Right lobe of liver (tissue), 4 donors: ENCODE results near the gene CNTN5.

Experiments used
- POLR2A ChIP-seq: fragments of 450-650 bp; IDR thresholded peaks from one replicate; pipeline ENCODE4 v1.6.1; 2017; ENCODE audit warnings: antibody characterized with exemption, mild to moderate bottlenecking
- TF ChIP-seq, protein P1 (sequence below), 4 donors: fragments of 200-600 bp in 3 of 4; fragments of 450-650 bp in 1 of 4; IDR thresholded peaks; one replicate each; pipeline versions ENCODE4 v1.5.1 to v1.8.0; 2016 to 2022; ENCODE audit warnings: antibody characterized with exemption in 4 of 4, mild to moderate bottlenecking in 2 of 4
- donor health status: DM: no; HTN: no; CAD: no.
- donor health status: DM: no; HTN: no; CAD: no.
- donor health status: DM: no; HTN: yes; CAD: no.

DNA sequence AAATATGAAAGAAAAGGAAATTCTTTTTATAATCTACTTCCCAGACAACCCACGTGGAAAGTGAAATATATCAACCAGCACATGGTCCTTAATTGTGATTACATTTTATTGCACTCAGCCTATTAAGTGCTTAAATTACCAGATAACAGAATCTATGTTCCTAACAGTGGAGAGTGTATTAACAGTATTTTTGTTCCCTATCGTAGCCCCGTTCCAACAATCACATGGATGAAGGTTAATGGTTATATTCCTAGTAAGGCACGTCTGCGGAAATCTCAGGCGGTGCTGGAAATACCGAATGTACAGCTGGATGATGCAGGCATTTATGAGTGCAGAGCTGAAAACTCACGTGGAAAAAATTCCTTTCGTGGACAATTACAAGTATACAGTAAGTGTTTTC is 1040.3 kb downstream of the CNTN5 start:
- TF ChIP-seq, protein P1, sequence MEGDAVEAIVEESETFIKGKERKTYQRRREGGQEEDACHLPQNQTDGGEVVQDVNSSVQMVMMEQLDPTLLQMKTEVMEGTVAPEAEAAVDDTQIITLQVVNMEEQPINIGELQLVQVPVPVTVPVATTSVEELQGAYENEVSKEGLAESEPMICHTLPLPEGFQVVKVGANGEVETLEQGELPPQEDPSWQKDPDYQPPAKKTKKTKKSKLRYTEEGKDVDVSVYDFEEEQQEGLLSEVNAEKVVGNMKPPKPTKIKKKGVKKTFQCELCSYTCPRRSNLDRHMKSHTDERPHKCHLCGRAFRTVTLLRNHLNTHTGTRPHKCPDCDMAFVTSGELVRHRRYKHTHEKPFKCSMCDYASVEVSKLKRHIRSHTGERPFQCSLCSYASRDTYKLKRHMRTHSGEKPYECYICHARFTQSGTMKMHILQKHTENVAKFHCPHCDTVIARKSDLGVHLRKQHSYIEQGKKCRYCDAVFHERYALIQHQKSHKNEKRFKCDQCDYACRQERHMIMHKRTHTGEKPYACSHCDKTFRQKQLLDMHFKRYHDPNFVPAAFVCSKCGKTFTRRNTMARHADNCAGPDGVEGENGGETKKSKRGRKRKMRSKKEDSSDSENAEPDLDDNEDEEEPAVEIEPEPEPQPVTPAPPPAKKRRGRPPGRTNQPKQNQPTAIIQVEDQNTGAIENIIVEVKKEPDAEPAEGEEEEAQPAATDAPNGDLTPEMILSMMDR (IDR thresholded peaks at IDR 0.05), result no peak
- no peak for TF ChIP-seq POLR2A
